ENCODE results near the gene PYHIN1. TPM values are rescaled to one million over a fixed set of nuclear protein-coding genes. Genes with fewer than 3 reads are reported as not detected.

The PYHIN1 gene
- total RNA-seq (2022; extraction: Qiagen RNA extraction; ENCODE audit: low read depth) = not detected in 5 replicates

DNA sequence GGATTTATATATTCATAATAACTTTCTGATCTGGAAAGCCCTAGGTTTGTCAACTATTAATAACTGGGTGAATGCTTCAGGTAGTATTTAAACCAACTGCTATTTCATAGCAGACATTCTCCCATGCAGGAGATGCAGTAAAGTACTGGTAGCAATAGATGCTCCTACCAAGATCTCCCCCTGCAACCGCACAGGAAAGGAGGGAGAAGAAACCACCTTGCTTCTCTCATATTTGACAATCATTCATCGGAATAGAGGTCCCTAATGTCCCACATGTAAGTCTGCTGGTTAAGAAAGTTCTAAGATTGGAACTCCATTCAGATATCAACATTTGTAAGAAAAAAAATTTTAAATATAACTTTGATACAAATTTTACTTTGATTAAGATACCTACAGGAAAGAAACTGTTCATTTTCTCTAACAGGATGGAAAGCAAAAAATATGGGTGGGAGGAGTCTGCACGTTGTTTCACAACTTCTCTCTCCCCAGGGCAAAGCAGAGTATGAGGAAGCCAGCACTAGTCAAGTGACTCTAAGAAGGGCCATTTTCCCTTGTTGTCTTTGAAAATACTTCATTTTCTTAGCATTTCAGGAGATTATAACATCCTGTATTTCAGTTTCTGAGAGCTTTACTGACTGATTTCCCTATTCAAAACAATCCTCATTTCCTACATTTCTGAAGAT, at the start of gene PYHIN1:
PYHIN1 (plus strand) TSS at position 498 of the 683 bp plus-strand sequence. CDS start 5,359 bp downstream, outside the sequence.

GRCh38 chr1:159009704-159010361, 78.5 kb downstream of the PYHIN1 start, which contains the start of gene IFI16:
Gene IFI16 (plus strand): TSS chr1:159009907. CDS start chr1:159014681, 4,774 bp downstream.

Other genes with a start within 250 kb of the PYHIN1 start
- gene SPTA1, start 244.8 kb upstream of the PYHIN1 start, total RNA-seq (2022; extraction: Qiagen RNA extraction; ENCODE audit: low read depth) = not detected in 5 replicates
- not detected in 5 replicates for gene OR6K2, start 230.9 kb upstream of the PYHIN1 start, total RNA-seq (2022; extraction: Qiagen RNA extraction; ENCODE audit: low read depth)
- gene OR6K3, start 210.8 kb upstream of the PYHIN1 start, total RNA-seq (2022; extraction: Qiagen RNA extraction; ENCODE audit: low read depth) = not detected in 5 replicates
- gene OR6K6, start 176.8 kb upstream of the PYHIN1 start, total RNA-seq (2022; extraction: Qiagen RNA extraction; ENCODE audit: low read depth) = not detected in 5 replicates
- gene OR6N1, start 159.4 kb upstream of the PYHIN1 start, total RNA-seq (2022; extraction: Qiagen RNA extraction; ENCODE audit: low read depth) = not detected in 5 replicates
- gene OR6N2, start 150.3 kb upstream of the PYHIN1 start, total RNA-seq (2022; extraction: Qiagen RNA extraction; ENCODE audit: low read depth) = not detected in 5 replicates
- not detected in 5 replicates for gene MNDA, start 100.2 kb upstream of the PYHIN1 start, total RNA-seq (2022; extraction: Qiagen RNA extraction; ENCODE audit: low read depth)
- gene IFI16, start 78.4 kb downstream of the PYHIN1 start, total RNA-seq (2022; extraction: Qiagen RNA extraction; ENCODE audit: low read depth) = 3.5 to 4.8 TPM (median 4.0 TPM) in 5 replicates
- not detected in 5 replicates for gene AIM2, start 145.2 kb downstream of the PYHIN1 start, total RNA-seq (2022; extraction: Qiagen RNA extraction; ENCODE audit: low read depth)
- gene CADM3, start 240.1 kb downstream of the PYHIN1 start, total RNA-seq (2022; extraction: Qiagen RNA extraction; ENCODE audit: low read depth) = 0.06 to 0.19 TPM (median 0.09 TPM) in 4 of 5 replicates, not detected in the other

All from A549 treated with GW870086 at 1 μM for 4 hours (cell line).